CD1c-positive myeloid dendritic cell (primary cell): Measurements from ENCODE around the gene KLF2.
"Not testable (repeated sequence)": the region's sequence is repeated elsewhere in the genome, so short reads cannot be mapped to it uniquely, and the experiment has no call there.

Experiments used
- DNase-seq: peaks from one replicate; pipeline ENCODE4 v3.0.0-alpha.2; 2016; ENCODE audit errors: extremely low spot score

The KLF2 gene

GRCh38 chr19:16336571-16336970, 11.9 kb downstream of the KLF2 start:
- DNase-seq: no peak

GRCh38 chr19:16337809-16338469, 13.3 kb downstream of the KLF2 start:
- no peak for DNase-seq

GRCh38 chr19:16338470-16339360, 14.1 kb downstream of the KLF2 start:
- peak; percentile 90 for DNase-seq

GRCh38 chr19:16339361-16339725, 14.7 kb downstream of the KLF2 start:
- DNase-seq: no peak

GRCh38 chr19:16340092-16340491, 15.5 kb downstream of the KLF2 start:
- DNase-seq: no peak

- DNase-seq: no peak
Observed at GRCh38 chr19:16340654-16341053, 16.0 kb downstream of the KLF2 start.

- DNase-seq: peak; percentile 91
Observed at GRCh38 chr19:16342002-16342715, 17.5 kb downstream of the KLF2 start.

- peak; percentile 66 for DNase-seq
Observed at GRCh38 chr19:16343156-16343555, 18.5 kb downstream of the KLF2 start.

GRCh38 chr19:16345457-16345856, 20.8 kb downstream of the KLF2 start:
- no peak for DNase-seq

GRCh38 chr19:16347099-16347498, 22.5 kb downstream of the KLF2 start:
- not testable (repeated sequence) for DNase-seq

GRCh38 chr19:16347706-16348105, 23.1 kb downstream of the KLF2 start:
- DNase-seq: no peak

GRCh38 chr19:16349551-16350152, 25.0 kb downstream of the KLF2 start:
- DNase-seq: no peak

- DNase-seq: peak; percentile 16
Observed at GRCh38 chr19:16351133-16351809, 26.6 kb downstream of the KLF2 start.

GRCh38 chr19:16355293-16356043, 30.8 kb downstream of the KLF2 start:
- peak; percentile 70 for DNase-seq

- DNase-seq: no peak
Observed at GRCh38 chr19:16358456-16358855, 33.8 kb downstream of the KLF2 start.

- DNase-seq: no peak
Observed at GRCh38 chr19:16359074-16359473, 34.4 kb downstream of the KLF2 start.

- no peak for DNase-seq
Observed at GRCh38 chr19:16359964-16360363, 35.3 kb downstream of the KLF2 start.

GRCh38 chr19:16360738-16361137, 36.1 kb downstream of the KLF2 start:
- DNase-seq: no peak

GRCh38 chr19:16361254-16361653, 36.6 kb downstream of the KLF2 start:
- no peak for DNase-seq

GRCh38 chr19:16361926-16362325, 37.3 kb downstream of the KLF2 start:
- DNase-seq: no peak
